H1 (cell line): ENCODE measurements around the gene FBXO30. TPM values are rescaled to one million over a fixed set of nuclear protein-coding genes. Genes with fewer than 3 reads are reported as not detected.

ENCODE experiments used
- CTCF ChIA-PET: fragments of 300-600 bp; sonication (Branson Sonifier 250); formaldehyde crosslinking; loops from one replicate; lab custom pipeline; 2021; ENCODE audit not compliant: partially characterized antibody; lab: Charles Lee
- POLR2A ChIA-PET: fragments of 300-600 bp; sonication (Branson Sonifier 250); formaldehyde crosslinking; loops from one replicate; lab custom pipeline; 2021; ENCODE audit warnings: inconsistent platforms; ENCODE audit not compliant: partially characterized antibody; lab: Charles Lee
- DNase-seq, 2 experiments: peaks; one replicate each; pipeline versions ENCODE4 v3.0.0 to v3.0.0-alpha.2; 2010 to 2022; ENCODE audit warnings: low spot score in 2 of 2, low read depth in 1 of 2, mixed read lengths in 1 of 2
- FAIRE-seq: peaks from 2 replicates; lab custom pipeline; 2011; peaks lifted over from hg19 to GRCh38; lab: Jason Lieb, UNC
- H2AFZ ChIP-seq: 2 replicates; pipeline ENCODE4 v1.8.1; 2012; ENCODE audit warnings: low read length, inconsistent platforms
- H2AK5ac ChIP-seq: 2 replicates; pipeline ENCODE4 v1.6.1; 2013; ENCODE audit warnings: low read depth, low read length
- H2BK120ac ChIP-seq: replicated peaks from 2 replicates; pipeline ENCODE3; 2013; ENCODE audit warnings: low read depth, low read length, inconsistent platforms
- H2BK12ac ChIP-seq: 2 replicates; pipeline ENCODE4 v1.6.1; 2013; ENCODE audit warnings: low read depth, low read length
- H2BK15ac ChIP-seq: 2 replicates; pipeline ENCODE4 v1.6.1; 2013; ENCODE audit warnings: low read length
- H2BK20ac ChIP-seq: 2 replicates; pipeline ENCODE4 v1.6.1; 2013; ENCODE audit warnings: low read length
- H2BK5ac ChIP-seq: 2 replicates; pipeline ENCODE4 v1.6.1; 2013; ENCODE audit warnings: low read depth, low read length
- H3K14ac ChIP-seq: 2 replicates; pipeline ENCODE4 v1.6.1; 2013; ENCODE audit warnings: inconsistent platforms; ENCODE audit not compliant: insufficient read length
- H3K18ac ChIP-seq: 2 replicates; pipeline ENCODE4 v1.6.1; 2013; ENCODE audit warnings: low read length; ENCODE audit errors: extremely low read depth
- H3K23ac ChIP-seq: 2 replicates; pipeline ENCODE4 v1.6.1; 2013; ENCODE audit warnings: inconsistent platforms; ENCODE audit not compliant: insufficient read length
- H3K23me2 ChIP-seq: 2 replicates; pipeline ENCODE4 v1.6.1; 2013; ENCODE audit warnings: low read depth, low read length
- H3K27ac ChIP-seq: 2 replicates; pipeline ENCODE4 v1.6.1; 2011; ENCODE audit warnings: low read depth, low read length, inconsistent platforms
- H3K27me3 ChIP-seq, 4 experiments: replicated peaks in 1 of 4; 1 replicate in 1 of 4; 2 replicates in 3 of 4; pipeline versions ENCODE4 v1.6.1 to v1.8.1; 2011 to 2013; ENCODE audit warnings: low read length in 3 of 4, mild to moderate bottlenecking in 3 of 4, inconsistent platforms in 2 of 4, mixed read lengths in 2 of 4, moderate library complexity in 1 of 4; ENCODE audit not compliant: control insufficient read depth in 3 of 4, insufficient read depth in 3 of 4; ENCODE audit errors: extremely low read depth in 1 of 4
- H3K36me3 ChIP-seq, 4 experiments: 2 replicates each; pipeline versions ENCODE4 v1.6.1 to v1.8.1; 2011 to 2013; ENCODE audit warnings: mild to moderate bottlenecking in 4 of 4, low read length in 3 of 4, moderate library complexity in 2 of 4, control low read depth in 1 of 4, inconsistent platforms in 1 of 4; ENCODE audit not compliant: insufficient read depth in 4 of 4, control insufficient read depth in 2 of 4
- H3K4ac ChIP-seq: replicated peaks from 2 replicates; pipeline ENCODE3; 2013; ENCODE audit warnings: low read length, low read depth, mixed read lengths, inconsistent platforms; ENCODE audit not compliant: insufficient read length
- H3K4me1 ChIP-seq, 4 experiments: replicated peaks in 1 of 4; 1 replicate in 1 of 4; 2 replicates in 3 of 4; pipeline versions ENCODE4 v1.6.1 to v1.8.1; 2011 to 2013; ENCODE audit warnings: low read length in 3 of 4, inconsistent platforms in 2 of 4, mixed read lengths in 1 of 4; ENCODE audit not compliant: insufficient read depth in 4 of 4, control insufficient read depth in 3 of 4
- H3K4me2 ChIP-seq, 2 experiments: 2 replicates each; pipeline versions ENCODE4 v1.6.1 to v1.8.1; 2011 to 2013; ENCODE audit warnings: low read depth in 2 of 2, low read length in 2 of 2, control low read depth in 1 of 2, inconsistent platforms in 1 of 2, mild to moderate bottlenecking in 1 of 2; ENCODE audit not compliant: insufficient read depth in 1 of 2
- H3K4me3 ChIP-seq, 4 experiments: fragments of 200-600, 300-600 bp in 1 of 4; sonication (generic), shearing (Covaris generic), sonication (Bioruptor Twin) in 1 of 4; 2 replicates each; pipeline versions ENCODE4 v1.5.1 to v1.8.1; 2011 to 2016; ENCODE audit warnings: low read length in 4 of 4, low read depth in 3 of 4, control low read depth in 2 of 4, inconsistent platforms in 2 of 4, mild to moderate bottlenecking in 2 of 4, mixed read lengths in 1 of 4, moderate library complexity in 1 of 4; ENCODE audit not compliant: insufficient read depth in 2 of 4; ENCODE audit errors: extremely low read depth in 1 of 4
- H3K56ac ChIP-seq: replicated peaks from 2 replicates; pipeline ENCODE3; 2013; ENCODE audit warnings: low read depth, mild to moderate bottlenecking, mixed read lengths, low read length, inconsistent platforms; ENCODE audit not compliant: insufficient read length
- H3K79me1 ChIP-seq: 2 replicates; pipeline ENCODE4 v1.6.1; 2013; ENCODE audit warnings: low read depth, low read length, control low read depth
- H3K79me2 ChIP-seq, 2 experiments: 2 replicates each; pipeline versions ENCODE4 v1.6.1 to v1.8.1; 2012 to 2013; ENCODE audit warnings: low read length in 2 of 2, mild to moderate bottlenecking in 2 of 2, inconsistent platforms in 1 of 2; ENCODE audit not compliant: insufficient read depth in 2 of 2, control insufficient read depth in 1 of 2
- H3K9ac ChIP-seq, 4 experiments: replicated peaks in 1 of 4; 1 replicate in 1 of 4; 2 replicates in 3 of 4; pipeline versions ENCODE4 v1.6.1 to v1.8.1; 2011 to 2013; ENCODE audit warnings: low read depth in 3 of 4, low read length in 3 of 4, control low read depth in 2 of 4, mild to moderate bottlenecking in 2 of 4, moderate library complexity in 2 of 4, inconsistent platforms in 1 of 4; ENCODE audit errors: extremely low read depth in 1 of 4
- H3K9me3 ChIP-seq, 2 experiments: 2 replicates each; pipeline versions ENCODE4 v1.6.1 to v1.8.1; 2012 to 2013; ENCODE audit warnings: mild to moderate bottlenecking in 2 of 2, moderate library complexity in 2 of 2, control low read depth in 1 of 2, inconsistent platforms in 1 of 2, low read depth in 1 of 2, low read length in 1 of 2, mixed read lengths in 1 of 2; ENCODE audit not compliant: insufficient read depth in 2 of 2
- H4K20me1 ChIP-seq, 2 experiments: replicated peaks in 1 of 2; 2 replicates each; pipeline versions ENCODE3 to v1.8.1; 2011 to 2013; ENCODE audit warnings: inconsistent platforms in 2 of 2, low read length in 2 of 2, mild to moderate bottlenecking in 1 of 2; ENCODE audit not compliant: insufficient read depth in 2 of 2, control insufficient read depth in 1 of 2
- H4K5ac ChIP-seq: 2 replicates; pipeline ENCODE4 v1.6.1; 2013; ENCODE audit warnings: low read length, low read depth, mixed read lengths, inconsistent platforms; ENCODE audit not compliant: insufficient read length
- H4K8ac ChIP-seq: 2 replicates; pipeline ENCODE4 v1.8.0; 2013; ENCODE audit warnings: mild to moderate bottlenecking, moderate library complexity, low read length, inconsistent platforms; ENCODE audit not compliant: insufficient read depth; ENCODE audit errors: extremely low read depth
- H4K91ac ChIP-seq: replicated peaks from 2 replicates; pipeline ENCODE3; 2013; ENCODE audit warnings: low read length, mixed read lengths, inconsistent platforms; ENCODE audit not compliant: insufficient read length
- CTCF ChIP-seq, 3 experiments: IDR thresholded peaks; 1 replicate in 2 of 3; 2 replicates in 1 of 3; pipeline versions ENCODE4 v1.5.1 to v1.6.1; 2011; ENCODE audit warnings: low read length in 3 of 3, mild to moderate bottlenecking in 3 of 3, inconsistent platforms in 2 of 3, low read depth in 1 of 3, moderate library complexity in 1 of 3; ENCODE audit not compliant: insufficient read depth in 1 of 3; ENCODE audit errors: control extremely low read depth in 1 of 3
- POLR2A ChIP-seq, 2 experiments: IDR thresholded peaks; 1 replicate in 1 of 2; 2 replicates in 1 of 2; pipeline ENCODE4 v1.6.1; 2011; ENCODE audit warnings: low read depth in 2 of 2, low read length in 2 of 2, mild to moderate bottlenecking in 2 of 2; ENCODE audit errors: control extremely low read depth in 1 of 2
- SIN3A ChIP-seq, 2 experiments: IDR thresholded peaks in 1 of 2; conservative IDR thresholded peaks in 1 of 2; 2 replicates each; pipeline ENCODE4 v1.6.1; 2011 to 2012; ENCODE audit warnings: low read length in 2 of 2, improper control_type of control experiment in 1 of 2, low read depth in 1 of 2, mild to moderate bottlenecking in 1 of 2
- YY1 ChIP-seq: IDR thresholded peaks from 2 replicates; pipeline ENCODE4 v1.6.1; 2011; ENCODE audit warnings: low read depth, mild to moderate bottlenecking, low read length
- WGBS, 2 experiments: shearing (Covaris generic) in 1 of 2; methylation state at CpG; one replicate each; pipeline versions ENCODE4 v1.1.6 to v1.1.7; 2013 to 2015; ENCODE audit warnings: low lambda C conversion rate in 2 of 2, mixed read lengths in 2 of 2, inconsistent platforms in 1 of 2, low coverage in 1 of 2, missing lambda C conversion rate in 1 of 2; ENCODE audit not compliant: insufficient replicate concordance in 2 of 2, insufficient coverage in 1 of 2, insufficient read length in 1 of 2; ENCODE audit errors: extremely low coverage in 1 of 2, missing lambda C conversion rate in 1 of 2; 5-methylcytosine and 5-hydroxymethylcytosine counted together
- polyA plus RNA-seq, 7 experiments: library from polyadenylated mRNA; depleted of rRNA in 3 of 7; stranded (reverse) in 5 of 7; unstranded in 2 of 7; fragments of >200 nt in 5 of 7; fragments of 200-250 nt in 2 of 7; gene quantifications; 1 replicate in 5 of 7; 2 replicates in 1 of 7; 4 replicates in 1 of 7; pipeline versions ENCODE4 v1.2.1 to v1.2.3, GENCODE V29; 2011 to 2013; ENCODE audit warnings: missing spikeins in 2 of 7, mixed read lengths in 2 of 7
- total RNA-seq: library from RNA; stranded (reverse); fragmentation: NEBNext Ultra II Directional; extraction: Animal tissue kit (Norgen Biotek cat#: 25700); gene quantifications from 2 replicates; pipeline ENCODE4 v1.2.1, GENCODE V29; 2021

FBXO30 gene
- total and polyA plus RNA-seq, 2 of the 8 experiments (the other 6 are each of a cell fraction or from before 2014, with no cell fraction given): 3.9 to 18.3 TPM

- no peak overlapping the region for H3K56ac ChIP-seq
- ChIA-PET POLR2A (interaction anchor here (1.9 kb wide), 1 partner anchor 67 kb away, joined by 8 read pairs; the partner anchor contains the start of gene EPM2A), CTCF (interaction anchor here (0.6 to 0.7 kb wide), 2 partner anchors 86 to 98 kb away, joined by 3 read pairs; no protein-coding TSS in a partner anchor)
- H2BK5ac ChIP-seq: no peak overlapping the region
- no peak overlapping the region for H3K4ac ChIP-seq
- H3K9me3 ChIP-seq: no peaks in the 10 kb centered on the region
- no peak overlapping the region for H2BK120ac ChIP-seq
- H3K4me1 ChIP-seq: no peaks in the 10 kb centered on the region
- no peak overlapping the region for H4K5ac ChIP-seq
- no peak overlapping the region for H2BK15ac ChIP-seq
- no peak overlapping the region for H2AK5ac ChIP-seq
- H3K4me2 ChIP-seq: no peak overlapping the region
- no peak overlapping the region for H3K14ac ChIP-seq
- no peaks in the 10 kb centered on the region for H3K27me3 ChIP-seq
- no peak for FAIRE-seq
- H3K23me2 ChIP-seq: no peaks in the 10 kb centered on the region
- no peak overlapping the region for H2BK12ac ChIP-seq
- peaks cover 12 to 99% of the 10 kb centered on the region in 2 experiments; a peak in 3 of 4 replicates for H3K79me2 ChIP-seq
- DNase-seq: no peak
- TF ChIP-seq YY1 (no peak), POLR2A (IDR thresholded peaks at IDR 0.05; ENCODE audit: control extremely low read depth in 1 of 2, low read depth in 2 of 2, low read length in 2 of 2) (no peak), SIN3A (conservative IDR thresholded peaks at IDR 0.05 in 1 of 2, IDR thresholded peaks at IDR 0.05 in 1 of 2; ENCODE audit: low read depth in 1 of 2, low read length in 2 of 2) (no peak), CTCF (IDR thresholded peaks at IDR 0.05; ENCODE audit: control extremely low read depth in 1 of 3, insufficient read depth in 1 of 3, low read depth in 1 of 3, low read length in 3 of 3) (no peak)
- H4K8ac ChIP-seq: no peak overlapping the region
- no peak overlapping the region for H3K4me3 ChIP-seq
- peaks cover 7 to 11% of the 10 kb centered on the region in 2 experiments for H4K20me1 ChIP-seq
- H3K36me3 ChIP-seq: peaks cover 3 to 48% (median 20%) of the 10 kb centered on the region in 4 experiments; a peak in 7 of 8 replicates
- no peak overlapping the region for H2AFZ ChIP-seq
- H3K23ac ChIP-seq: no peak overlapping the region
- H3K27ac ChIP-seq: no peak overlapping the region
- no peak overlapping the region for H4K91ac ChIP-seq
- peaks cover 5% of the 10 kb centered on the region; the same call in 1 of the 2 replicates for H3K79me1 ChIP-seq
- no peak overlapping the region for H3K18ac ChIP-seq
- H3K9ac ChIP-seq: no peak overlapping the region
- no peak overlapping the region for H2BK20ac ChIP-seq
- 92 to 100% methylated on average over 1 to 5 of the region's 5 CpGs for WGBS, 2 experiments
Measured at GRCh38 chr6:145802141-145802540, 12.5 kb downstream of the FBXO30 start.
